A549 (cell line): ENCODE measurements around the gene MTF1. TPM values are rescaled to one million over a fixed set of nuclear protein-coding genes. Genes with fewer than 3 reads are reported as not detected.
"Not testable (repeated sequence)": the region's sequence is repeated elsewhere in the genome, so short reads cannot be mapped to it uniquely, and the experiment has no call there.

ENCODE experiments used
- ATAC-seq, 2 experiments: fragments of 200-7000 bp in 1 of 2; fragments of >200 bp in 1 of 2; cut with Nextera tagmentation in 1 of 2; cut with Tn5 transposase in 1 of 2; 3 replicates each; pipeline versions ENCODE4 v1.8.0 to v1.9.1; 2018 to 2020; ENCODE audit warnings: mild to moderate bottlenecking in 1 of 2, moderate library complexity in 1 of 2
- CTCF ChIA-PET: fragments of 300-600 bp; sonication (Branson Sonifier 250); formaldehyde crosslinking; extraction: SDS; loops from one replicate; lab custom pipeline; 2021; ENCODE audit warnings: antibody characterized with exemption, inconsistent platforms; lab: Yijun Ruan, JAX
- POLR2A ChIA-PET: fragments of 350-600 bp; formaldehyde crosslinking; extraction: SDS; loops from one replicate; lab custom pipeline; 2021; ENCODE audit warnings: antibody characterized with exemption, inconsistent platforms; lab: Yijun Ruan, JAX
- DNase-seq, 2 experiments: peaks; one replicate each; pipeline versions ENCODE4 v3.0.0 to v3.0.0-alpha.2; 2011 to 2016; ENCODE audit warnings: low read depth in 1 of 2, low spot score in 1 of 2
- FAIRE-seq: peaks from 2 replicates; lab custom pipeline; 2011; peaks lifted over from hg19 to GRCh38; lab: Jason Lieb, UNC
- H3K27ac ChIP-seq, 2 experiments: fragments of >200 bp; sonication (Bioruptor Twin); formaldehyde crosslinking; 3 replicates each; pipeline ENCODE4 v1.5.1; 2016 to 2017
- H3K4me1 ChIP-seq: fragments of >200 bp; sonication (Bioruptor Twin); formaldehyde crosslinking; 3 replicates; pipeline ENCODE4 v1.6.1; 2016
- H3K4me2 ChIP-seq: fragments of >200 bp; sonication (Bioruptor Twin); formaldehyde crosslinking; 3 replicates; pipeline ENCODE4 v1.6.1; 2016
- H3K4me3 ChIP-seq: fragments of >200 bp; sonication (Bioruptor Twin); formaldehyde crosslinking; 3 replicates; pipeline ENCODE4 v1.5.1; 2016
- H3K9me3 ChIP-seq: fragments of >200 bp; sonication (Bioruptor Twin); formaldehyde crosslinking; 3 replicates; pipeline ENCODE4 v1.6.1; 2016
- CBX8 ChIP-seq: fragments of 200-600 bp; sonication (generic); IDR thresholded peaks from 2 replicates; pipeline ENCODE4 v1.6.1; 2016
- EHMT2 ChIP-seq: fragments of 200-600 bp; sonication (generic); IDR thresholded peaks from 2 replicates; pipeline ENCODE4 v1.6.1; 2016; ENCODE audit warnings: antibody characterized with exemption, low read depth, mild to moderate bottlenecking, moderate library complexity
- FOSL2 ChIP-seq, 2 experiments: fragments of 450-650 bp in 1 of 2; fragments of >200 bp in 1 of 2; sonication (Bioruptor Twin) in 1 of 2; formaldehyde crosslinking; IDR thresholded peaks; 2 replicates each; pipeline versions ENCODE4 v1.5.0 to v1.6.1; 2016 to 2020; ENCODE audit warnings: mild to moderate bottlenecking in 1 of 2, moderate library complexity in 1 of 2
- GATA3 ChIP-seq: IDR thresholded peaks from 2 replicates; pipeline ENCODE4 v1.6.1; 2012; ENCODE audit warnings: borderline replicate concordance
- HDAC2 ChIP-seq: fragments of 200-600 bp; sonication (generic); IDR thresholded peaks from 2 replicates; pipeline ENCODE4 v1.6.1; 2016
- JUN ChIP-seq, 2 experiments: fragments of >200 bp; sonication (Bioruptor Twin); formaldehyde crosslinking; IDR thresholded peaks; 2 replicates in 1 of 2; 3 replicates in 1 of 2; pipeline ENCODE4 v1.6.1; 2016 to 2017
- KDM5A ChIP-seq: fragments of 200-600 bp; sonication (generic); IDR thresholded peaks from 2 replicates; pipeline ENCODE4 v1.6.1; 2016; ENCODE audit warnings: antibody characterized with exemption, mild to moderate bottlenecking
- MAFK ChIP-seq: fragments of 450-650 bp; IDR thresholded peaks from 2 replicates; pipeline ENCODE4 v1.6.1; 2014; ENCODE audit not compliant: partially characterized antibody
- MAZ ChIP-seq: fragments of 150-350 bp; IDR thresholded peaks from 2 replicates; pipeline ENCODE4 v1.6.1; 2014; ENCODE audit warnings: antibody characterized with exemption, low read depth, low read length, borderline replicate concordance
- MYC ChIP-seq: IDR thresholded peaks from 2 replicates; pipeline ENCODE4 v1.6.1; 2012; ENCODE audit warnings: mild to moderate bottlenecking, inconsistent platforms, low read length, improper control_type of control experiment, borderline replicate concordance
- NR3C1 ChIP-seq: fragments of >200 bp; sonication (Bioruptor Twin); formaldehyde crosslinking; IDR thresholded peaks from 3 replicates; pipeline ENCODE4 v1.6.1; 2017
- PHF8 ChIP-seq: fragments of 200-600 bp; sonication (generic); IDR thresholded peaks from 2 replicates; pipeline ENCODE4 v1.6.1; 2016; ENCODE audit warnings: low read depth, mild to moderate bottlenecking, antibody characterized with exemption, moderate library complexity, borderline replicate concordance
- POLR2AphosphoS2 ChIP-seq: conservative IDR thresholded peaks from 2 replicates; pipeline ENCODE4 v1.6.1; 2012; ENCODE audit warnings: low read length, improper control_type of control experiment, inconsistent platforms
- RAD21 ChIP-seq, 2 experiments: fragments of >200 bp in 1 of 2; sonication (Bioruptor Twin) in 1 of 2; formaldehyde crosslinking in 1 of 2; IDR thresholded peaks in 1 of 2; conservative IDR thresholded peaks in 1 of 2; 2 replicates in 1 of 2; 3 replicates in 1 of 2; pipeline ENCODE4 v1.6.1; 2012 to 2018; ENCODE audit warnings: inconsistent platforms in 1 of 2
- RARB ChIP-seq: fragments of 250-450 bp; sonication (Bioruptor Pico); IDR thresholded peaks from 2 replicates; pipeline ENCODE4 v1.8.0; 2021; ENCODE audit warnings: mild to moderate bottlenecking, moderate library complexity
- RCOR1 ChIP-seq: fragments of 150-350 bp; IDR thresholded peaks from 2 replicates; pipeline ENCODE4 v1.6.1; 2014; ENCODE audit warnings: antibody characterized with exemption, low read length, low read depth
- RNF2 ChIP-seq: fragments of 200-600 bp; sonication (generic); IDR thresholded peaks from 2 replicates; pipeline ENCODE4 v1.6.1; 2016; ENCODE audit warnings: low read depth, mild to moderate bottlenecking, antibody characterized with exemption, moderate library complexity, borderline replicate concordance
- SMC3 ChIP-seq: fragments of >200 bp; sonication (Bioruptor Twin); formaldehyde crosslinking; IDR thresholded peaks from 3 replicates; pipeline ENCODE4 v1.6.1; 2018; ENCODE audit warnings: inconsistent platforms
- SREBF2 ChIP-seq: fragments of 450-650 bp; IDR thresholded peaks from 2 replicates; pipeline ENCODE4 v1.6.1; 2014; ENCODE audit warnings: mild to moderate bottlenecking, moderate library complexity
- TFCP2L1 ChIP-seq: fragments of 250-450 bp; sonication (Bioruptor Pico); IDR thresholded peaks from 2 replicates; pipeline ENCODE4 v1.5.0; 2021; ENCODE audit warnings: mild to moderate bottlenecking
- ZC3H11A ChIP-seq: fragments of 450-650 bp; IDR thresholded peaks from 2 replicates; pipeline ENCODE4 v1.6.1; 2014; ENCODE audit warnings: antibody characterized with exemption, mild to moderate bottlenecking
- ZFP36 ChIP-seq: fragments of 450-650 bp; IDR thresholded peaks from 2 replicates; pipeline ENCODE4 v1.6.1; 2014; ENCODE audit warnings: borderline replicate concordance; ENCODE audit not compliant: partially characterized antibody
- ZNF302 ChIP-seq: fragments of 250-450 bp; sonication (Bioruptor Pico); IDR thresholded peaks from 2 replicates; pipeline ENCODE4 v1.9.0; 2021; ENCODE audit warnings: inconsistent platforms, mild to moderate bottlenecking, moderate library complexity
- WGBS: methylation state at CpG from one replicate; pipeline ENCODE4 v1.1.6; 2017; ENCODE audit errors: missing lambda C conversion rate; 5-methylcytosine and 5-hydroxymethylcytosine counted together
- polyA plus RNA-seq, 4 experiments: library from polyadenylated mRNA; depleted of rRNA in 3 of 4; stranded (reverse); fragments of >200 nt; fragmentation: RNase III in 1 of 4; extraction: RNeasy Plus Mini Kit Qiagen cat#74134 plus additional on column Dnase treatment in 1 of 4; gene quantifications; 2 replicates in 3 of 4; 3 replicates in 1 of 4; pipeline ENCODE4 v1.2.3, GENCODE V29; 2011 to 2017
- TF ChIP-seq, protein P1 (sequence below): IDR thresholded peaks from 2 replicates; pipeline ENCODE4 v1.6.1; 2012
- TF ChIP-seq, protein P2 (sequence below): fragments of >200 bp; sonication (Bioruptor Twin); formaldehyde crosslinking; IDR thresholded peaks from 3 replicates; pipeline ENCODE4 v1.6.1; 2016

The MTF1 gene
- polyA plus RNA-seq, 2 of the 4 experiments (the other 2 are of a cell fraction): 4.0 to 6.7 TPM

DNA sequence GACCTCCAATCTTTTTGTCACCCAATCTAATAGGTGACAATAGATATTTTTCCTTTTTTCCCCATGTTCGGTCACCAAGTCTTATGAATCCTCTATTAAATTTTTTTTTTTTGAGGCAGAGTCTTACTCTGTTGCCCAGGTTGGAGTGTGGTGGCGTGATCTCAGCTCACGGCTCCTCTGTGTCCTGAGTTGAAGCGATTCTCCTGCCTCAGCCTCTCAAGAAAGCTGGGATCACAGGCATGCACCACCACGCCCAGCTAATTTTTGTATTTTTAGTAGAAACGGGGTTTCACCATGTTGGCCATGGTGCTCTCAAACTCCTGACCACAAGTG is 42.5 kb upstream of the MTF1 start:
- no peak overlapping the region for H3K4me3 ChIP-seq
- no peaks in the 10 kb centered on the region for H3K9me3 ChIP-seq
- TF ChIP-seq, protein P1, sequence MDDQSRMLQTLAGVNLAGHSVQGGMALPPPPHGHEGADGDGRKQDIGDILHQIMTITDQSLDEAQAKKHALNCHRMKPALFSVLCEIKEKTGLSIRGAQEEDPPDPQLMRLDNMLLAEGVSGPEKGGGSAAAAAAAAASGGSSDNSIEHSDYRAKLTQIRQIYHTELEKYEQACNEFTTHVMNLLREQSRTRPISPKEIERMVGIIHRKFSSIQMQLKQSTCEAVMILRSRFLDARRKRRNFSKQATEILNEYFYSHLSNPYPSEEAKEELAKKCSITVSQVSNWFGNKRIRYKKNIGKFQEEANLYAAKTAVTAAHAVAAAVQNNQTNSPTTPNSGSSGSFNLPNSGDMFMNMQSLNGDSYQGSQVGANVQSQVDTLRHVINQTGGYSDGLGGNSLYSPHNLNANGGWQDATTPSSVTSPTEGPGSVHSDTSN: no peak
- TF ChIP-seq, protein P2, sequence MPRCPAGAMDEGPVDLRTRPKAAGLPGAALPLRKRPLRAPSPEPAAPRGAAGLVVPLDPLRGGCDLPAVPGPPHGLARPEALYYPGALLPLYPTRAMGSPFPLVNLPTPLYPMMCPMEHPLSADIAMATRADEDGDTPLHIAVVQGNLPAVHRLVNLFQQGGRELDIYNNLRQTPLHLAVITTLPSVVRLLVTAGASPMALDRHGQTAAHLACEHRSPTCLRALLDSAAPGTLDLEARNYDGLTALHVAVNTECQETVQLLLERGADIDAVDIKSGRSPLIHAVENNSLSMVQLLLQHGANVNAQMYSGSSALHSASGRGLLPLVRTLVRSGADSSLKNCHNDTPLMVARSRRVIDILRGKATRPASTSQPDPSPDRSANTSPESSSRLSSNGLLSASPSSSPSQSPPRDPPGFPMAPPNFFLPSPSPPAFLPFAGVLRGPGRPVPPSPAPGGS: no peak
- no peak for TF ChIP-seq POLR2AphosphoS2
- no peak for TF ChIP-seq GATA3
- no peak for DNase-seq
- FAIRE-seq: no peak
- ChIA-PET CTCF (no interaction called here), POLR2A (no interaction called here)
- 88% methylated on average over 6 of the region's 6 CpGs for WGBS
- no peaks in the 10 kb centered on the region for H3K4me1 ChIP-seq
- no peak for ATAC-seq
- no peak overlapping the region for H3K27ac ChIP-seq
- no peak overlapping the region for H3K4me2 ChIP-seq

DNA sequence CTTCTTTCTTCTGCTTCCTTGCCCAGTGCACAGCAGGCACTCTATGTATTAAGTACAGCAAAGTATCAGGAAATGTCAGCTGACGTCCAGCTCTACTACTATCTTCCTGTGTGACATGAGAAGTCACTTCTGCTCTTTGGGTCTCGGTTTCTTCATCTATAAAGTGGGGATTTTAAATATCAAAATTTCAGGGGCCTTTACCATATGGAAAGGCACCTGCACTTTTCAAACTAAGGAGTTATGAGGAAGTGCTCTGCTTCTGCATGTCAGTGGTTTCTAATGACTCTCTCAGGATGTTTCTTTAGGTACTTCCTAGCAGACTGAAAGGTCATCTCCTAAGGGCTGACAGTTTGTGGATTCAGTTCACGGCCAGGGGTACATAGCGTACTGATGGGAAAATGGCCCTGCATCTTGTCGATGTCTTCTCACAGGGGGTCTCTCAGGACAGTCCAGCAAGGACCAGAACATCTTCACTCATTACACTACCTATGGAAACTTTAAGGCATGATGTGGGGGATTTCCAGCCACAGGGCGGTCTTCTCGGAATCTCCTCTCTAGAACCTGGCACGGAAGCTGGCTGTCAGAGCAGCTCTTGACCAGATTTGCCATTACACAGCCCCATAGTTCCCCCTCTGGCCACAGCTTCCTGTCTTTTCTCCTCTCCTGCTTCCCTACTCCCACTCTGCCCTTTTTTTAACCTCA is 42.0 kb upstream of the MTF1 start:
- no peak overlapping the region for H3K4me3 ChIP-seq
- WGBS: 69% methylated on average over 8 of the region's 8 CpGs
- H3K9me3 ChIP-seq: no peaks in the 10 kb centered on the region
- no peak overlapping the region for H3K27ac ChIP-seq
- DNase-seq (no peak), ATAC-seq (no peak), FAIRE-seq (no peak)
- H3K4me2 ChIP-seq: no peak overlapping the region
- CTCF ChIA-PET: interaction anchor here (0.8 kb wide), 1 partner anchor 88 kb away, joined by 3 read pairs; no protein-coding TSS in a partner anchor
- POLR2A ChIA-PET: no interaction called here
- TF ChIP-seq, protein P1: no peak
- TF ChIP-seq NR3C1 (no peak), ZNF302 (no peak), HDAC2 (no peak), KDM5A (no peak), RCOR1 (no peak), FOSL2 (IDR thresholded peaks at IDR 0.05) (no peak), FOSL2 (CRISPR knock-in tag; IDR thresholded peaks at IDR 0.05) (no peak), CBX8 (no peak), PHF8 (no peak), ZC3H11A (no peak)
- TF ChIP-seq, protein P2: no peak
- H3K4me1 ChIP-seq: no peaks in the 10 kb centered on the region

DNA sequence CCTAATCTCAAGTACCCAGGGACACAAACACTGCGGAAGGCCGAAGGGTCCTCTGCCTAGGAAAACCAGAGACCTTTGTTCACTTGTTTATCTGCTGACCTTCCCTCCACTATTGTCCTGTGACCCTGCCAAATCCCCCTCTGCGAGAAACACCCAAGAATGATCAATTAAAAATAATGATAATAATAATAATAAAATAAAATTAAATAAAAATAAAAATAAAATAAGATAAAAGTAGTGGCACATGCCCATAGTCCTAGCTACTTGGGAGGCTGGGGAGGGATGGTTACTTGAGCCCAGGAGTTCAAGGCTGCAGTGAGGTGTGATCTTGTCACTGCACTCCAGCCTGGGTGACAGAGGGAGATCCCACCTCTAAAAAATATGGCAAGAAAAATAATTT is 38.2 kb upstream of the MTF1 start:
- DNase-seq, ATAC-seq, FAIRE-seq, POLR2A ChIA-PET, H3K4me1 ChIP-seq, H3K4me2 ChIP-seq, H3K4me3 ChIP-seq, H3K9me3 ChIP-seq, H3K27ac ChIP-seq, CTCF ChIA-PET: not testable (repeated sequence)
- 97% methylated on average over 3 of the region's 3 CpGs for WGBS

DNA sequence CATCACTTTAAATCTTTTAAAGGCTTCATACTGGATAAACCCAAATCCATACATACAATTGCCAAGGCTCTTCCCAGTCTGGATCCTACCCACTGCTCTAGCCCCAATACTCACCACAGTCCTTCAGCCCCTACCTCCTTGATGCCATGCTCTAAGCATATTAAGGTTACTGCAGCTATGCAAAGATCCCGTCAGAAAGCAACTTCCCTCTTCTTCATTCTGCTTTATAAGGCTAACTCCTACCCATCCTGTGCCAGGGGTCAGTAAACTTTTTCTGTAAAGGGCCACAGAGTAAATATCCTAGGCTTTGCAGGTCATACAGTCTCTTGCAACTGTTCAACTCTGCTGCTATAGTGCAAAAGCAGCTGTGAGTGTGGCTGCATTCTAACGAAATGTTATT is 34.3 kb upstream of the MTF1 start:
- WGBS: 91% methylated on average over 2 of the region's 2 CpGs
- H3K4me3 ChIP-seq: no peak overlapping the region
- POLR2A ChIA-PET: no interaction called here
- CTCF ChIA-PET: interaction anchor here (1.4 kb wide), 1 partner anchor 18 kb away, joined by 6 read pairs; no protein-coding TSS in a partner anchor
- H3K4me2 ChIP-seq: no peak overlapping the region
- H3K9me3 ChIP-seq: no peaks in the 10 kb centered on the region
- no peak for ATAC-seq
- H3K4me1 ChIP-seq: 0 out of 3 replicates have a peak, but pooled peaks cover 3% of the 10 kb centered on the region
- FAIRE-seq: no peak
- DNase-seq: no peak
- H3K27ac ChIP-seq: no peak overlapping the region
- TF ChIP-seq SREBF2 (no peak), MYC (no peak), TFCP2L1 (CRISPR knock-in tag) (no peak), MAFK (no peak), RAD21 (conservative IDR thresholded peaks at IDR 0.05 in 1 of 2, IDR thresholded peaks at IDR 0.05 in 1 of 2) (no peak), RARB (CRISPR knock-in tag) (no peak), MAZ (no peak), RNF2 (no peak), SMC3 (no peak), ZNF302 (no peak), JUN (IDR thresholded peaks at IDR 0.05) (no peak), EHMT2 (no peak), ZFP36 (no peak)
- TF ChIP-seq, protein P2: no peak
